Activated T-cell treated with anti-CD3 and anti-CD28 coated beads, Interleukin-2, amount 50 U/mL, for 24 hours (primary cell): ENCODE measurements around the gene CCDC43.
"Not testable (repeated sequence)": the region's sequence is repeated elsewhere in the genome, so short reads cannot be mapped to it uniquely, and the experiment has no call there.

Source experiments
- DNase-seq: peaks from one replicate; pipeline ENCODE4 v3.0.0-alpha.2; 2020
- H3K27ac Mint-ChIP-seq: 2 replicates; pipeline ENCODE4 v1.8.0; 2020; ENCODE audit warnings: mild to moderate bottlenecking, mixed read lengths
- H3K27me3 Mint-ChIP-seq: 2 replicates; pipeline ENCODE4 v1.8.0; 2020; ENCODE audit warnings: mixed read lengths
- H3K36me3 Mint-ChIP-seq: 2 replicates; pipeline ENCODE4 v1.8.0; 2020; ENCODE audit warnings: low read depth, mixed read lengths
- H3K4me1 Mint-ChIP-seq: 2 replicates; pipeline ENCODE4 v1.8.0; 2020; ENCODE audit warnings: low read depth, mixed read lengths
- H3K4me3 Mint-ChIP-seq: 2 replicates; pipeline ENCODE4 v1.8.0; 2020; ENCODE audit warnings: mild to moderate bottlenecking, moderate library complexity, mixed read lengths
- H3K9me3 Mint-ChIP-seq: 2 replicates; pipeline ENCODE4 v1.8.0; 2020; ENCODE audit warnings: mixed read lengths

The CCDC43 gene

DNA sequence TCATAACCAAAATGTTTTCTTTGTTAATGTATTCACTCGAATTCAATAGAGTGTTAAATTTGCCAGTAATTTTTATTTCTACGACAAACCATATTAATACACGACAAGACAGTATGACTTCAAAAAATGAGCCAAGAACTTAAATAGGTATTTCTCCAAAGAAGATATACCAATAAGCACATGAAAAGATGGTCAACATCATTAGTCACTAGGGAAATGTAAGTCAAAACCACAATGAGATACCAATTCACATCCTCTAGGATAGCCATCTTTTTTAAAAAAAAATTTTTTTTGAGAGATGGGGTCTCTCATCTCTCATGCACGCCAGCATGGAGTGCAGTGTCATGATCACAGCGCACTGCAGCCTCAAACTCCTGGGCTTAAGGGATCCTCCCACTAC is 38.3 kb downstream of the CCDC43 start:
- H3K4me3 Mint-ChIP-seq, result no peak overlapping the region
- peaks cover 61% of the 10 kb centered on the region for H3K27me3 Mint-ChIP-seq
- DNase-seq, result no peak
- no peaks in the 10 kb centered on the region for H3K9me3 Mint-ChIP-seq
- H3K4me1 Mint-ChIP-seq, result peaks cover 5% of the 10 kb centered on the region
- H3K27ac Mint-ChIP-seq, result no peak overlapping the region
- H3K36me3 Mint-ChIP-seq, result no peaks in the 10 kb centered on the region

DNA sequence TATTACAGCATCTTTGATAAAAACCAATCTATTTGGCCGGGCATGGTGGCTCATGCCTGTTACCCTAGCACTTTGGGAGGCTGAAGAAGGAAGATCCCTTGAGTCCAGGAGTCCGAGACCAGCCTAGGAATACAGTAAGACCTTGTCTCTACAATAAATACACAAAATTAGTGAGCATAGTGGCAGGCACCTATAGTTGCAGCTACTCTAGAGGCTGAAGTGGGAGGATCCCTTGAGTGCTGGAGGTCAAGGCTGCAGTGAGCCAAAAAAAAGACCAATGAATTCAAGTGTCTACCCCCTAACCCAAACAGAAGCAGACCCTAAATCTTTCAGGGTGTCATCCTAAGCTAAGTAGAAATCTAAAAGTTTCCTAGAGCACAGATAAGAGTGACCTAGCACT is 40.6 kb downstream of the CCDC43 start:
- Mint-ChIP-seq H3K4me1 (no peaks in the 10 kb centered on the region), H3K4me3 (no peak overlapping the region), H3K27me3 (peaks cover 53% of the 10 kb centered on the region), H3K9me3 (no peaks in the 10 kb centered on the region), H3K27ac (no peak overlapping the region), H3K36me3 (no peaks in the 10 kb centered on the region)
- DNase-seq, result no peak

- no peak overlapping the region for H3K4me3 Mint-ChIP-seq
- no peak for DNase-seq
- H3K9me3 Mint-ChIP-seq, result no peaks in the 10 kb centered on the region
- no peaks in the 10 kb centered on the region for H3K36me3 Mint-ChIP-seq
- no peak overlapping the region for H3K27ac Mint-ChIP-seq
- peaks cover 50% of the 10 kb centered on the region for H3K27me3 Mint-ChIP-seq
- H3K4me1 Mint-ChIP-seq, result no peaks in the 10 kb centered on the region
These were observed 41.8 kb downstream of the CCDC43 start for GRCh38 chr17:44647736-44648135.

DNA sequence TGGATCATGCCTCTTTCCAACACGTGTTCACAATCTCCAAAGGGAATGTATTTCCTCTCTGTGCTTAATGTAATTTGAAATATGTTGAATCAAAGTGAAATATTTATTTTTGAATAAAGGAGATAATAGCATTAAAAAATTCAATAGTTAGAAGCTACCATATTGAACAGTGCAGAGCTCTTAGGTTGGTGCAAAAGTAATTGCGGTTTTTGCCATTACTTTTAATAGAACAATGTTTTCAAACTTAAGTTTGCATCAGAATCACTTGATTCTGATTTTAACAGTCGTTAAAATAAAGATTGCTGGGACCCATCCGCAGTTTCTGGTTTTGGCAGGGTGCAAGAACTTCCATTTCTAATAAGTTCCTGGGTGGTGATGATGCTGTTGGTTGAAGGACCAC is 43.3 kb downstream of the CCDC43 start:
- H3K36me3 Mint-ChIP-seq, result no peaks in the 10 kb centered on the region
- H3K4me1 Mint-ChIP-seq, result no peaks in the 10 kb centered on the region
- H3K27ac Mint-ChIP-seq, result no peak overlapping the region
- DNase-seq, result no peak
- no peaks in the 10 kb centered on the region for H3K9me3 Mint-ChIP-seq
- H3K27me3 Mint-ChIP-seq, result peaks cover 47% of the 10 kb centered on the region
- no peak overlapping the region for H3K4me3 Mint-ChIP-seq

DNA sequence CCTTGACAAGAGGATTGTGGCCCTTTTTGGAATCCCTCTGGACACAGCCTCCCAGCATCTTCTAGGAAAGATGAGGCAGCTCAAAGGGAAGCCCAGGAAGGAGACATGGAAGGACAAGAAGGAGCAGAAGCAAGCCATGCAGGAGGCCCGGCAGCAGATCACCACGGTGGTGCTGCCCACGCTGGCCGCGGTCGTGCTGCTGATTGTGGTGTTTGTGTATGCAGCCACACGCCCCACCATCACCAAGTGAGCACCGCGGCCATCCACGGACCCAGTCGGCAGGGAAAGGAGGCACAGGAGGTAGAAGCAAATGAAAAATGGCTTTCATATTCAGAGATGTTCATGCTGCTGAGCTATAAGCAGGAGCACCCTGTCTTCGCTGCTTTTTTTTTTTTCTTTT is 44.2 kb downstream of the CCDC43 start:
- no peaks in the 10 kb centered on the region for H3K9me3 Mint-ChIP-seq
- H3K27me3 Mint-ChIP-seq, result peaks cover 43% of the 10 kb centered on the region
- no peak for DNase-seq
- no peak overlapping the region for H3K27ac Mint-ChIP-seq
- no peaks in the 10 kb centered on the region for H3K4me1 Mint-ChIP-seq
- H3K4me3 Mint-ChIP-seq, result no peak overlapping the region
- no peaks in the 10 kb centered on the region for H3K36me3 Mint-ChIP-seq

GRCh38 chr17:44642834-44643233 is 46.7 kb downstream of the CCDC43 start:
- no peak for DNase-seq
- Mint-ChIP-seq H3K27me3 (peaks cover 23% of the 10 kb centered on the region), H3K4me1 (no peaks in the 10 kb centered on the region), H3K27ac (no peak overlapping the region), H3K36me3 (no peaks in the 10 kb centered on the region), H3K4me3 (no peak overlapping the region), H3K9me3 (no peaks in the 10 kb centered on the region)

DNA sequence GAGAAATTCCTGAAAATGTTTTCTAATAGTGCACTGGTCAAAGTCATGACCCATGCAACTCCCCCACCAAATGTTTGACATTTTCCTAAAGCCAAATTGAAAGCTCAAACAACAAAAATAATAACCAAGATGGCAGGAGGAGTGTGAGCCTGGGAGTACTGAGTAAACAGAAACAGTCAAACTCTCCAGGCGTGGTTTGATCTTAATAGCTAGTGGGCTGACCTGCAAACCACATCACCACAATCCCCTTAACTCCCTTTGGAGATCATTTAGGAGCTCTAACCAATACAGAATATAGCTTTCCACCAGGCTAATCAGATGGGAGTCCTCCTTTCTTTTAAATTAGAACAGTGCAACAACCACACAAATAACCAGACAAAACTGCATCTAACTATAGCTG is 52.5 kb downstream of the CCDC43 start:
- no peak overlapping the region for H3K4me3 Mint-ChIP-seq
- H3K36me3 Mint-ChIP-seq, result no peaks in the 10 kb centered on the region
- no peak for DNase-seq
- H3K9me3 Mint-ChIP-seq, result no peaks in the 10 kb centered on the region
- no peak overlapping the region for H3K27ac Mint-ChIP-seq
- H3K27me3 Mint-ChIP-seq, result peaks cover 6% of the 10 kb centered on the region
- no peaks in the 10 kb centered on the region for H3K4me1 Mint-ChIP-seq

- Mint-ChIP-seq H3K27me3 (peaks cover 9% of the 10 kb centered on the region), H3K9me3 (no peaks in the 10 kb centered on the region)
These were observed 53.0 kb downstream of the CCDC43 start for GRCh38 chr17:44636562-44636961.

DNA sequence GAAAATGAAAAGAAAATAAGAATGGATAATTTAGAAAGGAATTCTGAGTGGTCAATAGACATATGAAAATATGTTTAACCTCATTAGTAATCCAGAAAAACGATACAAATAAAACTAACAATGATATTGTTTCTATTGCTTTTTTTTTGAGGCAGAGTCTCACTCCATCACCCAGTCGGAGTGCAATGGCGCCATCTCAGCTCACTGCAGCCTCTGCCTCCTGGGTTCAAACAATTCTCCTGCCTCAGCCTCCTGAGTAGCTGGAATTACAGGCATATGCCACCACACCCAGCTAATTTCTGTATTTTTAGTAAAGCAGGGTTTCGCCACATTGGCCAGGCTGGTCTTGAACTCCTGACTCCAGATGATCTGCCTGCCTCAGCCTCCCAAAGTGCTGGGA is 55.2 kb downstream of the CCDC43 start:
- not testable (repeated sequence) for H3K4me1 Mint-ChIP-seq, DNase-seq, H3K27ac Mint-ChIP-seq, H3K9me3 Mint-ChIP-seq, H3K36me3 Mint-ChIP-seq, H3K4me3 Mint-ChIP-seq
- H3K27me3 Mint-ChIP-seq, result peaks cover 15% of the 10 kb centered on the region

More at GRCh38 chr17:44636562-44636961, 53.0 kb downstream of the CCDC43 start:
- H3K36me3 Mint-ChIP-seq, result no peaks in the 10 kb centered on the region
- H3K27ac Mint-ChIP-seq, result no peak overlapping the region
- H3K4me3 Mint-ChIP-seq, result no peak overlapping the region
- DNase-seq, result no peak
- H3K4me1 Mint-ChIP-seq, result no peaks in the 10 kb centered on the region

GRCh38 chr17:44633998-44634397 is 55.6 kb downstream of the CCDC43 start:
- H3K27me3 Mint-ChIP-seq, result peaks cover 15% of the 10 kb centered on the region

GRCh38 chr17:44630703-44631102 is 58.9 kb downstream of the CCDC43 start:
- no peak for DNase-seq
- H3K9me3 Mint-ChIP-seq, result no peaks in the 10 kb centered on the region
- H3K27ac Mint-ChIP-seq, result no peak overlapping the region
- no peak overlapping the region for H3K4me3 Mint-ChIP-seq
- H3K4me1 Mint-ChIP-seq, result no peaks in the 10 kb centered on the region
- peaks cover 24% of the 10 kb centered on the region for H3K27me3 Mint-ChIP-seq
- no peaks in the 10 kb centered on the region for H3K36me3 Mint-ChIP-seq

More at GRCh38 chr17:44633998-44634397, 55.6 kb downstream of the CCDC43 start:
- Mint-ChIP-seq H3K4me1 (no peaks in the 10 kb centered on the region), H3K27ac (no peak overlapping the region), H3K4me3 (no peak overlapping the region), H3K36me3 (no peaks in the 10 kb centered on the region), H3K9me3 (no peaks in the 10 kb centered on the region)
- DNase-seq, result no peak

GRCh38 chr17:44629314-44629713 is 60.3 kb downstream of the CCDC43 start:
- Mint-ChIP-seq H3K4me1 (no peaks in the 10 kb centered on the region), H3K27ac (no peak overlapping the region), H3K9me3 (no peaks in the 10 kb centered on the region), H3K27me3 (peaks cover 24% of the 10 kb centered on the region), H3K4me3 (no peak overlapping the region), H3K36me3 (no peaks in the 10 kb centered on the region)
- DNase-seq, result no peak

DNA sequence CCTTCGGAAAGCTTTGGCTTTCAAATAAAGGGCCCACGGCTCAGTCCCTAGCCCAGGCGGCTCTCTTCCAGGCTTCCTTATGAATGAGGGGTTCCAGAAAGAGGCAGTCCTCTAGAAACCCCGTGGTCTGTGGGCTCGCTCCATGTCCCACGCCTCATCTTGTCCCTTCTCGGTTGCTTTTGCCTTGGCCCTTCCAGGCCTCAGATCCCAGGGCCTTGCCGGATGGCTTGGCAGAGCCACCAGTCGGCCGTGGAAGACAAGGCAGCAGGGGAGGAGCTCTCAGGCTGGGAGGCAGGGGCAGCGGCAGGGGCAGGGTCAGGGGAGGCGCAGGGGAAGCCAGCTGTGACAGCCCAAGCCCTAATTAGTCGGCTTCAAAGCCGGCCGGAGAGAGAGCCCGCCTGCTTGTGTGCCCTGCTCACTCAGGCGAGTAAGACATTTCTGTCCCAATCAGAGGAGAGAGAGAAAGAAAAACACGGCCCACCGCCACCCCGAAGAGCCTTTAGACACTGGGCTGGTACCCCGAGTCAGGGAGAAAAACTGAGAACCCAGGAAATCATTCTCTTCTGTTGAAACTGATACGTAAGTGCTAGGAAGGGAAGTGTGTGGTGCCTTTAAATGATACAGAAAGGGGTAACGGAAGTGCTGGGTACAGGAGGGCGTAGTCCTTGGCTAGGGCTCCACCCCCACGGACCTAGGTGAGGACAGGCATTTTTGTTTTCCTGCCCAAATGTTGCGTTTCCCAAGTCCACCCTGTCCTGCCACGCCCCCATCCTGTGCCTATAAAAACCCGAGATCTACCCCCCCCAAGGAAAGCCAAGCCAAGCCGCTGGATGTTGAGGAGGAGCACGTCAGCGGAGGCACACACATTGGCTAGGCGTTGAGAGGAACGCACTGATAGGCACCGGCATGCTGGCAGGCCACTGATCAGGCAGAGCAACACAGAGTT is 61.1 kb downstream of the CCDC43 start:
- no peak overlapping the region for H3K27ac Mint-ChIP-seq
- H3K4me1 Mint-ChIP-seq, result no peaks in the 10 kb centered on the region
- H3K4me3 Mint-ChIP-seq, result no peak overlapping the region
- peaks cover 24% of the 10 kb centered on the region for H3K27me3 Mint-ChIP-seq
- no peaks in the 10 kb centered on the region for H3K9me3 Mint-ChIP-seq
- DNase-seq, result no peak
- no peaks in the 10 kb centered on the region for H3K36me3 Mint-ChIP-seq

DNA sequence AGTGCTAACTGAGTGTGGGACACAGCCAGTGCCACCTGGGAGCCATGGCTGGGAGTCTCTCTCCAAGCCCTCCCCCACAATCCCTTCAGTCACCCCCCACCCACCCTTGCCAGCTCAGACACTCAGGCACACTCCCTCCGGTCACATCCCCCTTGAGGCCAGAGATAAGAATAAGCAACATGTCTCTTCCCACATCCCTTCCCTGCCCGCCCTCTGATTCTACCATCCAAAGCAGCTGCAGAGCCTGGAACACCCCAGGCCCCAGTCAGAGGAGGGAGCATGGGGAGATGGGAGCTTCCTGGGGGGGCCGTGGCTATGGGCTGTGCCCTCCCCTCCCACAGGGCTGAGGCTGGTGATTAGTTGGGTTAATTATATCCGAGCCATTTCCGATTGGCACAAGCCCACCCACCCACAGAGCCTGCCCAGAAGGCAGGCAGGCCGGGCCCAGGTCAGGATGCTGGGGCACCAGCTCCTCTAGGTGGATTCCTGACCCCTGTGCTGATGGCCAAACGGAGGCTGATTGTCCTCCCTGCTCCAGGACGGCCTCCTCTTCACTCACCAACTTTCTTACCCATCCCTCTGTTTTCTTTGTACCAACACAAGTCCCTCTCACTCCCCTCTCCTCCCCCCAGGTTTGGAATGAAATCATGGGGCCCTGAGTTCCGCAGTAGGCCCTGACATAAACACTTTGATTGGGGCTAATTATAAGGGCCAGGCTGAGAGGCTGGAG is 61.9 kb downstream of the CCDC43 start:
- no peaks in the 10 kb centered on the region for H3K9me3 Mint-ChIP-seq
- no peak overlapping the region for H3K27ac Mint-ChIP-seq
- DNase-seq, result no peak
- H3K4me3 Mint-ChIP-seq, result no peak overlapping the region
- H3K36me3 Mint-ChIP-seq, result no peaks in the 10 kb centered on the region
- H3K27me3 Mint-ChIP-seq, result peaks cover 24% of the 10 kb centered on the region
- no peaks in the 10 kb centered on the region for H3K4me1 Mint-ChIP-seq
